Measurements from ENCODE around the gene OTULINL. TPM values are rescaled to one million over a fixed set of nuclear protein-coding genes. Genes with fewer than 3 reads are reported as not detected.

Gene OTULINL
- total RNA-seq, 6 experiments from 2014 or later, result 0.66 to 1.7 (median 1.2) TPM

- DNase-seq (no peak), ATAC-seq (no peak)
- no peaks in the 10 kb centered on the region for H3K36me3 ChIP-seq
- no peaks in the 10 kb centered on the region for H3K27me3 ChIP-seq
- H3K4me3 ChIP-seq, result no peak overlapping the region
- no peaks in the 10 kb centered on the region for H3K4me1 ChIP-seq
- H3K9me3 ChIP-seq, result no peaks in the 10 kb centered on the region
- TF ChIP-seq POLR2A (IDR thresholded peaks at IDR 0.05) (no peak), CTCF (IDR thresholded peaks at IDR 0.05) (no peak)
- intact Hi-C loops (cut with DNase I), result no loop called here
- no peak overlapping the region for H3K27ac ChIP-seq
- WGBS (ENCODE audit: insufficient coverage, low coverage, low lambda C conversion rate, missing lambda C conversion rate), result 44% methylated on average over 2 of the region's 2 CpGs
These were observed 25.6 kb upstream of the OTULINL start for GRCh38 chr5:14556015-14556414.

- intact Hi-C loops (cut with DNase I), result no loop called here
- H3K9me3 ChIP-seq, result no peaks in the 10 kb centered on the region
- ATAC-seq (no peak), DNase-seq (no peak)
- no peaks in the 10 kb centered on the region for H3K27me3 ChIP-seq
- no peaks in the 10 kb centered on the region for H3K36me3 ChIP-seq
- WGBS (ENCODE audit: insufficient coverage, low coverage, low lambda C conversion rate, missing lambda C conversion rate), result 50% methylated on average over 7 of the region's 8 CpGs
- no peaks in the 10 kb centered on the region for H3K4me1 ChIP-seq
- TF ChIP-seq POLR2A (IDR thresholded peaks at IDR 0.05) (no peak), CTCF (IDR thresholded peaks at IDR 0.05) (no peak)
- no peak overlapping the region for H3K27ac ChIP-seq
- H3K4me3 ChIP-seq, result no peak overlapping the region
These were observed 24.3 kb upstream of the OTULINL start for GRCh38 chr5:14557203-14557770.

GRCh38 chr5:14557791-14558415, 23.7 kb upstream of the OTULINL start:
- H3K36me3 ChIP-seq, result no peaks in the 10 kb centered on the region
- H3K4me1 ChIP-seq, result no peaks in the 10 kb centered on the region
- H3K4me3 ChIP-seq, result no peak overlapping the region
- H3K27me3 ChIP-seq, result no peaks in the 10 kb centered on the region
- TF ChIP-seq CTCF (IDR thresholded peaks at IDR 0.05) (no peak), POLR2A (IDR thresholded peaks at IDR 0.05) (no peak)
- no peak for DNase-seq
- WGBS (ENCODE audit: insufficient coverage, low coverage, low lambda C conversion rate, missing lambda C conversion rate), result 35% methylated on average over 7 of the region's 8 CpGs
- no peak for ATAC-seq
- intact Hi-C loops (cut with DNase I), result no loop called here
- H3K27ac ChIP-seq, result no peak overlapping the region
- no peaks in the 10 kb centered on the region for H3K9me3 ChIP-seq

GRCh38 chr5:14560091-14560595, 21.4 kb upstream of the OTULINL start:
- 25% methylated on average over 10 of the region's 10 CpGs for WGBS (ENCODE audit: insufficient coverage, low coverage, low lambda C conversion rate, missing lambda C conversion rate)
- Histone ChIP-seq H3K9me3 (no peaks in the 10 kb centered on the region), H3K4me1 (no peaks in the 10 kb centered on the region), H3K27me3 (no peaks in the 10 kb centered on the region), H3K27ac (no peak overlapping the region), H3K36me3 (no peaks in the 10 kb centered on the region), H3K4me3 (no peak overlapping the region)
- ATAC-seq, result no peak
- intact Hi-C loops (cut with DNase I), result no loop called here
- DNase-seq, result no peak
- no peak for TF ChIP-seq POLR2A (IDR thresholded peaks at IDR 0.05)
- TF ChIP-seq CTCF (IDR thresholded peaks at IDR 0.05), result no peak

All from right lobe of liver (tissue), 6 donors.